C4-2B (cell line): Measurements from ENCODE around the gene TBC1D22B.

Source experiments
- CTCF ChIP-seq: fragments of 450-650 bp; conservative IDR thresholded peaks from 2 replicates; pipeline ENCODE4 v1.5.1; 2017; ENCODE audit warnings: mild to moderate bottlenecking
- ZFX ChIP-seq: fragments of 450-650 bp; IDR thresholded peaks from 2 replicates; pipeline ENCODE4 v1.6.1; 2017

GRCh38 chr6:37375376-37375775, 117.8 kb downstream of the TBC1D22B start:
- no peak for TF ChIP-seq CTCF
- no peak for TF ChIP-seq ZFX
